SK-N-SH treated with all-trans-retinoic acid at 6 μM for 48 hours (cell line): ENCODE results near the gene ZFP69.

ENCODE experiments used
- ATAC-seq: fragments of 200-7000 bp; cut with Tn5 transposase; 3 replicates; pipeline ENCODE4 v1.9.1; 2020; ENCODE audit warnings: mild to moderate bottlenecking, moderate library complexity
- ARNTL ChIP-seq: fragments of 450-650 bp; formaldehyde crosslinking; IDR thresholded peaks from 2 replicates; pipeline ENCODE4 v1.5.0; 2020; ENCODE audit warnings: low read depth, mild to moderate bottlenecking, moderate library complexity, borderline replicate concordance
- CSDC2 ChIP-seq: fragments of 250-450 bp; sonication (Bioruptor Pico); IDR thresholded peaks from 2 replicates; pipeline ENCODE4 v1.5.0; 2020; ENCODE audit warnings: mild to moderate bottlenecking, moderate library complexity
- ESRRG ChIP-seq: fragments of 250-450 bp; sonication (Bioruptor Pico); IDR thresholded peaks from 2 replicates; pipeline ENCODE4 v1.6.1; 2021; ENCODE audit warnings: mild to moderate bottlenecking
- GLIS3 ChIP-seq: fragments of 250-450 bp; sonication (Bioruptor Pico); IDR thresholded peaks from 2 replicates; pipeline ENCODE4 v1.5.0; 2020; ENCODE audit warnings: mild to moderate bottlenecking, moderate library complexity
- OSR1 ChIP-seq: fragments of 250-450 bp; sonication (Bioruptor Pico); IDR thresholded peaks from 2 replicates; pipeline ENCODE4 v1.8.0; 2022; ENCODE audit warnings: moderate library complexity, mild to moderate bottlenecking, inconsistent platforms
- PATZ1 ChIP-seq: fragments of 250-450 bp; sonication (Bioruptor Pico); IDR thresholded peaks from 2 replicates; pipeline ENCODE4 v1.8.0; 2020; ENCODE audit warnings: mild to moderate bottlenecking, moderate library complexity, borderline replicate concordance
- PPARA ChIP-seq: fragments of 250-450 bp; sonication (Bioruptor Pico); IDR thresholded peaks from 2 replicates; pipeline ENCODE4 v1.5.0; 2020; ENCODE audit warnings: mild to moderate bottlenecking, borderline replicate concordance
- RARB ChIP-seq: fragments of 250-450 bp; sonication (Bioruptor Pico); IDR thresholded peaks from 2 replicates; pipeline ENCODE4 v1.8.0; 2021; ENCODE audit warnings: mild to moderate bottlenecking, moderate library complexity
- SNAI2 ChIP-seq: fragments of 250-450 bp; sonication (Bioruptor Pico); IDR thresholded peaks from 2 replicates; pipeline ENCODE4 v1.5.0; 2020; ENCODE audit warnings: mild to moderate bottlenecking, moderate library complexity
- TCF4 ChIP-seq: fragments of 250-450 bp; sonication (Bioruptor Pico); IDR thresholded peaks from 2 replicates; pipeline ENCODE4 v1.8.0; 2021; ENCODE audit warnings: mild to moderate bottlenecking, moderate library complexity, borderline replicate concordance
- TOX ChIP-seq: fragments of 250-450 bp; sonication (Bioruptor Pico); IDR thresholded peaks from 2 replicates; pipeline ENCODE4 v1.8.0; 2021; ENCODE audit warnings: mild to moderate bottlenecking, moderate library complexity, borderline replicate concordance
- ZC3H10 ChIP-seq: fragments of 250-450 bp; sonication (Bioruptor Pico); IDR thresholded peaks from 2 replicates; pipeline ENCODE4 v1.5.1; 2021; ENCODE audit warnings: mild to moderate bottlenecking, moderate library complexity
- ZFP3 ChIP-seq: fragments of 250-450 bp; sonication (Bioruptor Pico); IDR thresholded peaks from 2 replicates; pipeline ENCODE4 v1.5.0; 2020; ENCODE audit warnings: mild to moderate bottlenecking, moderate library complexity
- ZFP30 ChIP-seq: fragments of 450-650 bp; formaldehyde crosslinking; IDR thresholded peaks from 2 replicates; pipeline ENCODE4 v1.5.0; 2022; ENCODE audit warnings: mild to moderate bottlenecking, moderate library complexity
- ZNF565 ChIP-seq: fragments of 450-650 bp; formaldehyde crosslinking; conservative IDR thresholded peaks from 2 replicates; pipeline ENCODE4 v1.5.0; 2020; ENCODE audit warnings: low read depth, mild to moderate bottlenecking, moderate library complexity
- ZNF70 ChIP-seq: fragments of 450-650 bp; formaldehyde crosslinking; IDR thresholded peaks from 2 replicates; pipeline ENCODE4 v1.5.0; 2020; ENCODE audit warnings: mild to moderate bottlenecking, moderate library complexity
- ZNF8 ChIP-seq: fragments of 450-650 bp; formaldehyde crosslinking; IDR thresholded peaks from 2 replicates; pipeline ENCODE4 v1.5.0; 2020; ENCODE audit warnings: mild to moderate bottlenecking, moderate library complexity
- TF ChIP-seq, protein P1 (sequence below): fragments of 250-450 bp; sonication (Bioruptor Pico); IDR thresholded peaks from 2 replicates; pipeline ENCODE4 v1.5.0; 2020; ENCODE audit warnings: mild to moderate bottlenecking, moderate library complexity
- TF ChIP-seq, protein P2 (sequence below): fragments of 250-450 bp; sonication (Bioruptor Pico); IDR thresholded peaks from 2 replicates; pipeline ENCODE4 v1.8.0; 2021; ENCODE audit warnings: low read depth, mild to moderate bottlenecking, moderate library complexity, borderline replicate concordance
- TF ChIP-seq, protein P3 (sequence below): fragments of 250-450 bp; sonication (Bioruptor Pico); IDR thresholded peaks from 2 replicates; pipeline ENCODE4 v1.5.1; 2020; ENCODE audit warnings: low read depth, mild to moderate bottlenecking, moderate library complexity

Gene ZFP69

DNA sequence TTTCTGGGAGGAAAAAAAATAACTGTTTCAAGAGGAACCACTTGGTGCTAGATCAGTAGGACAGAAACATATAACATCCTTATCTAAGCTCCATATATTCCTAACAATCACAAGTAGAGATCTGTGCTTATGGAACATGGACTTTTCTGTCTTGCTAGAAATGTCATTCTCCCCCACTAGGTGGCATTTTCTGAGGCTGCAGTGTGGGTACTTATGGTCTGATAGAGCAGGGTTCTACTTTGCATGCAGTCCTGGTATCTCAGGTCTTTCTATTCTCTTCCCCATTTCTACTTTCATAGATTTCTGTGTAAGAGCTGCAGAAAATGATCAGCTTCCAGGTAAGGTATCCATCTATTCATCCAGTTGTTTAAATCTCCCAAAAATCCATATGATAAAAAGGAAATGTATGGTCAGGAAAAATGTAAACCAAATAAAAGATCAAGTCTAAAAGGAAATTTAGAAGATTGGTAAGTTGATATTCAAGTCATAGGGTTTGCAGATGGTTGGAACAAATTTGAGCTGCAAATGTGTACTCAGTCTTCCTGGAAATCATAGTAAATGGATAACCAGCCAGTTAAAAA, 55.8 kb downstream of the ZFP69 start:
- TF ChIP-seq, protein P1, sequence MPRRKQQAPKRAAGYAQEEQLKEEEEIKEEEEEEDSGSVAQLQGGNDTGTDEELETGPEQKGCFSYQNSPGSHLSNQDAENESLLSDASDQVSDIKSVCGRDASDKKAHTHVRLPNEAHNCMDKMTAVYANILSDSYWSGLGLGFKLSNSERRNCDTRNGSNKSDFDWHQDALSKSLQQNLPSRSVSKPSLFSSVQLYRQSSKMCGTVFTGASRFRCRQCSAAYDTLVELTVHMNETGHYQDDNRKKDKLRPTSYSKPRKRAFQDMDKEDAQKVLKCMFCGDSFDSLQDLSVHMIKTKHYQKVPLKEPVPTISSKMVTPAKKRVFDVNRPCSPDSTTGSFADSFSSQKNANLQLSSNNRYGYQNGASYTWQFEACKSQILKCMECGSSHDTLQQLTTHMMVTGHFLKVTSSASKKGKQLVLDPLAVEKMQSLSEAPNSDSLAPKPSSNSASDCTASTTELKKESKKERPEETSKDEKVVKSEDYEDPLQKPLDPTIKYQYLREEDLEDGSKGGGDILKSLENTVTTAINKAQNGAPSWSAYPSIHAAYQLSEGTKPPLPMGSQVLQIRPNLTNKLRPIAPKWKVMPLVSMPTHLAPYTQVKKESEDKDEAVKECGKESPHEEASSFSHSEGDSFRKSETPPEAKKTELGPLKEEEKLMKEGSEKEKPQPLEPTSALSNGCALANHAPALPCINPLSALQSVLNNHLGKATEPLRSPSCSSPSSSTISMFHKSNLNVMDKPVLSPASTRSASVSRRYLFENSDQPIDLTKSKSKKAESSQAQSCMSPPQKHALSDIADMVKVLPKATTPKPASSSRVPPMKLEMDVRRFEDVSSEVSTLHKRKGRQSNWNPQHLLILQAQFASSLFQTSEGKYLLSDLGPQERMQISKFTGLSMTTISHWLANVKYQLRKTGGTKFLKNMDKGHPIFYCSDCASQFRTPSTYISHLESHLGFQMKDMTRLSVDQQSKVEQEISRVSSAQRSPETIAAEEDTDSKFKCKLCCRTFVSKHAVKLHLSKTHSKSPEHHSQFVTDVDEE (CRISPR knock-in tag): no peak
- no peak for TF ChIP-seq GLIS3 (CRISPR knock-in tag)
- TF ChIP-seq SNAI2: no peak
- TF ChIP-seq CSDC2: no peak
- TF ChIP-seq ZNF70 (CRISPR knock-in tag): no peak
- TF ChIP-seq OSR1: no peak
- TF ChIP-seq ZFP3 (CRISPR knock-in tag): no peak
- no peak for TF ChIP-seq TOX (CRISPR knock-in tag)
- TF ChIP-seq RARB: no peak
- no peak for TF ChIP-seq ZNF8 (CRISPR knock-in tag)
- no peak for TF ChIP-seq ZFP30 (CRISPR knock-in tag)
- TF ChIP-seq TCF4 (CRISPR knock-in tag): no peak
- TF ChIP-seq, protein P2, sequence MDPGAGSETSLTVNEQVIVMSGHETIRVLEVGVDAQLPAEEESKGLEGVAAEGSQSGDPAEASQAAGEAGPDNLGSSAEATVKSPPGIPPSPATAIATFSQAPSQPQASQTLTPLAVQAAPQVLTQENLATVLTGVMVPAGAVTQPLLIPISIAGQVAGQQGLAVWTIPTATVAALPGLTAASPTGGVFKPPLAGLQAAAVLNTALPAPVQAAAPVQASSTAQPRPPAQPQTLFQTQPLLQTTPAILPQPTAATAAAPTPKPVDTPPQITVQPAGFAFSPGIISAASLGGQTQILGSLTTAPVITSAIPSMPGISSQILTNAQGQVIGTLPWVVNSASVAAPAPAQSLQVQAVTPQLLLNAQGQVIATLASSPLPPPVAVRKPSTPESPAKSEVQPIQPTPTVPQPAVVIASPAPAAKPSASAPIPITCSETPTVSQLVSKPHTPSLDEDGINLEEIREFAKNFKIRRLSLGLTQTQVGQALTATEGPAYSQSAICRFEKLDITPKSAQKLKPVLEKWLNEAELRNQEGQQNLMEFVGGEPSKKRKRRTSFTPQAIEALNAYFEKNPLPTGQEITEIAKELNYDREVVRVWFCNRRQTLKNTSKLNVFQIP (CRISPR knock-in tag): no peak
- TF ChIP-seq, protein P3, sequence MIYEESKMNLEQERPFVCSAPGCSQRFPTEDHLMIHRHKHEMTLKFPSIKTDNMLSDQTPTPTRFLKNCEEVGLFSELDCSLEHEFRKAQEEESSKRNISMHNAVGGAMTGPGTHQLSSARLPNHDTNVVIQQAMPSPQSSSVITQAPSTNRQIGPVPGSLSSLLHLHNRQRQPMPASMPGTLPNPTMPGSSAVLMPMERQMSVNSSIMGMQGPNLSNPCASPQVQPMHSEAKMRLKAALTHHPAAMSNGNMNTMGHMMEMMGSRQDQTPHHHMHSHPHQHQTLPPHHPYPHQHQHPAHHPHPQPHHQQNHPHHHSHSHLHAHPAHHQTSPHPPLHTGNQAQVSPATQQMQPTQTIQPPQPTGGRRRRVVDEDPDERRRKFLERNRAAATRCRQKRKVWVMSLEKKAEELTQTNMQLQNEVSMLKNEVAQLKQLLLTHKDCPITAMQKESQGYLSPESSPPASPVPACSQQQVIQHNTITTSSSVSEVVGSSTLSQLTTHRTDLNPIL: no peak
- no peak for TF ChIP-seq PATZ1
- no peak for TF ChIP-seq ZC3H10 (CRISPR knock-in tag)
- peak; percentile 69 for ATAC-seq

DNA sequence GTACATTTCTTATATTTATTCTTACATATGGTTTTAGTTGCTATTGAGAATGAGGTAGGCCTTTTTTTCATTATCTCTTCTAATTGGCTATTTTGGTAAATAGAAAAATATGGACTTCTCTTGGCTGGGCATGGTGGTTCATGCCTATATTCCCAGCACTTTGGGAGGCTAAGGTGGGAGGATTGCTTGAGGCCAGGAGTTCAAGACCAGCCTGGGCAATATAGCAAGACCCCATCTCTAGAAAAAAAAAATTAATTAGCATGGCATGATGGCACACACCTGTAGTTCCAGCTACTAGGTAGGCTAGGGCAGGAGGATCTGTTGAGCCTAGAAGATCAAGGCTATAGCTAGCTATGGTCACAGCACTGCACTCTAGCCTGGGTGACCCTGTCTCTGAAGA, 57.5 kb downstream of the ZFP69 start:
- ATAC-seq: no peak
- TF ChIP-seq PPARA (CRISPR knock-in tag): no peak
- TF ChIP-seq RARB: no peak
- no peak for TF ChIP-seq OSR1
- TF ChIP-seq, protein P1 (CRISPR knock-in tag): no peak

- TF ChIP-seq ZFP3 (CRISPR knock-in tag) (no peak), ESRRG (CRISPR knock-in tag) (no peak), ZFP30 (CRISPR knock-in tag) (no peak), ZNF70 (CRISPR knock-in tag) (no peak), PPARA (CRISPR knock-in tag) (no peak), ARNTL (CRISPR knock-in tag) (no peak), ZC3H10 (CRISPR knock-in tag) (no peak), PATZ1 (no peak), GLIS3 (CRISPR knock-in tag) (no peak), ZNF565 (CRISPR knock-in tag) (no peak)
- TF ChIP-seq, protein P3: no peak
- TF ChIP-seq, protein P2 (CRISPR knock-in tag): no peak
- no peak for ATAC-seq
These were observed 58.6 kb downstream of the ZFP69 start for GRCh38 chr1:40535732-40536131.
